Activated CD4-positive, alpha-beta T cell treated with anti-CD3 and anti-CD28 coated beads, Interleukin-2, amount 50 U/mL, for 16 hours (primary cell): ENCODE data around the gene ABCC5.
A peak's percentile ranks its signal among the peaks of the same experiment; 100 is the strongest.
"Not testable (repeated sequence)": the region's sequence is repeated elsewhere in the genome, so short reads cannot be mapped to it uniquely, and the experiment has no call there.

Experiments
- DNase-seq: peaks from one replicate; pipeline ENCODE4 v3.0.0-alpha.2; 2020

Gene ABCC5

DNA sequence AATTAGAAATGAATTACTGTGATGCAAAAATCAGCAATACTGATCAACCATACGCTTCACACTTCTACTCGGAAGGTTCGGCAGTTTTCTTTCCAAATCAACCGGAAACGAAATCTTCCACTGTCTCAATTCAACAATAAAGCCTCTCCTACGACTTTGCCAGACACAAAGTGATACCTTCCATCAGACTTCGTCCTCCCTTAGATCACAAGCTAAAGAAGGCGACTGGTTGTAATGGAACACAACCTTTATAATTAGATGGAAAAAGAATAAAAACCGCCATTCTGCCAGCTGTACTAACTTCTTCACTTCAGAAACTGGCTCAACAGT, 133.6 kb downstream of the ABCC5 start:
- peak; percentile 41 for DNase-seq

DNA sequence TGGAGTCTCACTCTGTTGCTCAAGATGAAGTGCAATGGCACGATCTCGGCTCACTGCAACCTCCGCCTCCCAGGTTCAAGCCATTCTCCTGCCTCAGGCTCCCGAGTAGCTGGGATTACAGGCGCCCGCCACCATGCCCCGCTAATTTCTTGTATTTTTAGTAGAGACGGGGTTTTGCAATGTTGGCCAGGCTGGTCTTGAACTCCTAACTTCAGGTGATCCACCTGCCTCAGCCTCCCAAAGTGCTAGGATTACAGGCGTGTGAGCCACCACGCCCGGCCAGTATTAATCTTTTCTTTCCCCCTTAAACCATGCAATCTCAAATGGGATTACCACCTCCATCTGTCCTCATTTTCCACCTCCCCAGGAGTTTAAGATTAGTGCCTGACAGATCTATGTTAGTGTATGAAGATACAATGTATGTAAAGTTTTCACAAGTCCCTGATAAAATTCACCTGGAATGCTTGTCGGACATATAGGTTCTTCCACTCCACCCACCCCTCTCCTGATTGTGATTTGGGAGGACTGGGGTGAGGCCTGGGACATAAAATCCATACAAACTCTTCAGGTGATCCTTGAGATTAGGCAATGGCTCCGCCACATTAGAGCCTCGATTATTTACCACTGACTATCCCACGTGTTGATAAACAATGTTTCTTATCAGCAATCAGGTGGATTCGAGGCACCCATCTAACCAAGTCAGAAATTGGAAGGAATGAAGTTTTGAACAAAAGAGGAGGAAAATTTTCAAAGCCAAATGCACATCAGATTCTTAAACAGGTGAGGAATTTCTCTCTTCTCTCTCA, 134.2 kb downstream of the ABCC5 start:
- DNase-seq = no peak

DNA sequence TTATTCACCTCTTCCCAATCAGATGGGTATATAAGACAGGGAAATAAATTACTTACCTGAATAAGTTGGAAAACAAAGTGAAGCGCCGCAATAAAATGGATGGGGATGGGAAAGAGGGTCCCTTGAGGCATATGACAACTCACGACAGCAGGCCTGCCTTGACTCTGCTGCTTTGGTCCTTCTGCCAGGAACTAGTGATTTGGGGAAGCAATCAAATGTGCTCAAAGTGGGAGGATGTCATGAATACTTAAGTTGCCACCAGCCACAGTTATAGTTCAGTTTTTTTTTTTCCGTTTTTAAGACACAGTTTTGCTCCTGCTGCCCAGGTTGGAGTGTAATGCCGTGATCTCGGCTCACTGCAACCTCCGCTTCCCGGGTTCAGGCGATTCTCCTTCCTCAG, 137.6 kb downstream of the ABCC5 start:
- no peak for DNase-seq

GRCh38 chr3:183879243-183879642, 138.4 kb downstream of the ABCC5 start:
- no peak for DNase-seq

DNA sequence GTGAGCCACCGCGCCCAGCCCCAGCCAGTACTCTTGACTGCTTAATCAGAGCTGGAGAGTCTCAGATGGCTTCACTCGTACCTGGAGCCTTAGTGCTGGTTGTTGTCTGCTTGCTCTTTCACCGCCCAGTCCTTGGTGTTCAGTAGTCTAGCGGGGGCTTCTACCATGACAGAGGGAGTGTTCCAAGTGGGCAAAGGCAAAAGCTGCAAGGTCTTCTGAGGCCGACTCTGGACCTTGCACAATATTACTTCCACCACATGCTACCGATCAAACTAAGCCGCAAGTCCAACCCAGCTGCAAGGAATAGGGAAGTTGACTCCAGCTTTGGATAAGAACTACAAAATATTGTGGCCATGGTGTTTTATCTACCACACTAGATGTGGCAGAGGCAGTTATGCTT, 139.6 kb downstream of the ABCC5 start:
- no peak for DNase-seq

GRCh38 chr3:183877227-183877626, 140.5 kb downstream of the ABCC5 start:
- DNase-seq = not testable (repeated sequence)

DNA sequence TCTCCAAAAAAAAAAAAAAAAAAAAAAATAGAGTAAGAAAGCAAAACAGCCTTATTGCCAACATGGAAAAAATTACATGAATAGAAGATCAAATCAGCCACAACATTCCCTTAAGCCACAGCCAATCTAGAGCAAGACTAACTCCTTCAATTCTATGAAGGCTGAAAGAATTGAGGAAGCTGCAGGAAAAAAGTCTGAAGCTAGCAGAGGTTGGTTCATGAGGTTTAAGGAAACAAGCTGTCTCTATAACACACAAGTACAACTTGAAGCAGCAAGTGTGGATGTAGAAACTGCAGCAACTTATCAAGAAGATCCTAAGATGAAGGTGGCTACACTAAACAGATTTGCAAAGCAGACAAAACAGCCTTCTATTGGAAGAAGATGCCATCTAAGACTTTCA, 142.3 kb downstream of the ABCC5 start:
- no peak for DNase-seq

DNA sequence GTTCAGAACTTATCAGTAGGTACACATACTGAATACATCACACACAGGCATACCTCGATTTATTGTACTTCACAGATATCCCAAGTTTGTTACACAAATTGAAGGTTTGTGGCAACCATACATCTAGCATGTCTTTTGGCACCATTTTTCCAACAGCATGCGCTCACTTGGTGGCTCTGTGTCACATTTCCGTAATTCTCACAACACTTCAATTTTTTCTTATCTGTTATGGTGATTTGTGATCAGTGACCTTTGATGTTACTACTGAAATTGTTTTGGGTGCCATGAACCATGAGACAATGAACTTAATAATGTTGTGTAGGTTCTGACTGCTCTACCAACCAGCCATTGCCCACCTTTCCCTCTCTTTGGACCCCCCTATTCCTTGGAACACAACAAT, 143.8 kb downstream of the ABCC5 start:
- DNase-seq = no peak

GRCh38 chr3:183871541-183871940, 146.1 kb downstream of the ABCC5 start:
- DNase-seq = no peak

DNA sequence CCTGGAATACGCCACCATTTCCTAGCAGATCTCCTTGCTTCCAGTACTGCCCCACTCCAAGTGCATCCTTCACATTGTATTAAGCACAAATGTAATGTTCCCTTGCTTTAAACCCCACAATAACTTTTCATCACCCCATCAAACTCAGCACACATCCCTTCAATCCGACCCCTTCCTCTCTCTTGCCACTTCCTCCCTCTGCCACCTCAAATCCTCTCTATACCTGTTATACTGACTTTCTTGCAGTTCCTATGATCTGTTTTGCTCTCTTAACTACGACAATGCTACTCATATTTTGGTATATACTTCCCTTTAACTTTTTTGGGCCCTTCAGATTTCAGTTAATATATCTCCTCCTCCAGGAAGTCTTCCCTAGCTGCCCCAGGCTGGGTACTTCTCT, 147.1 kb downstream of the ABCC5 start:
- DNase-seq = no peak
